C4-2B (cell line): ENCODE data around the gene APC2.

Source experiments
- CTCF ChIP-seq: fragments of 450-650 bp; conservative IDR thresholded peaks from 2 replicates; pipeline ENCODE4 v1.5.1; 2017; ENCODE audit warnings: mild to moderate bottlenecking
- ZFX ChIP-seq: fragments of 450-650 bp; IDR thresholded peaks from 2 replicates; pipeline ENCODE4 v1.6.1; 2017

- TF ChIP-seq CTCF (no peak), ZFX (no peak)
Observed at GRCh38 chr19:1502433-1503088, 52.6 kb downstream of the APC2 start.
